Activated T-cell treated with anti-CD3 and anti-CD28 coated beads for 1 hour (primary cell): ENCODE data around the gene PRKAG2.

Experiments used
- DNase-seq: peaks from one replicate; pipeline ENCODE4 v3.0.0-alpha.2; 2020; ENCODE audit warnings: low read depth

The PRKAG2 gene

DNA sequence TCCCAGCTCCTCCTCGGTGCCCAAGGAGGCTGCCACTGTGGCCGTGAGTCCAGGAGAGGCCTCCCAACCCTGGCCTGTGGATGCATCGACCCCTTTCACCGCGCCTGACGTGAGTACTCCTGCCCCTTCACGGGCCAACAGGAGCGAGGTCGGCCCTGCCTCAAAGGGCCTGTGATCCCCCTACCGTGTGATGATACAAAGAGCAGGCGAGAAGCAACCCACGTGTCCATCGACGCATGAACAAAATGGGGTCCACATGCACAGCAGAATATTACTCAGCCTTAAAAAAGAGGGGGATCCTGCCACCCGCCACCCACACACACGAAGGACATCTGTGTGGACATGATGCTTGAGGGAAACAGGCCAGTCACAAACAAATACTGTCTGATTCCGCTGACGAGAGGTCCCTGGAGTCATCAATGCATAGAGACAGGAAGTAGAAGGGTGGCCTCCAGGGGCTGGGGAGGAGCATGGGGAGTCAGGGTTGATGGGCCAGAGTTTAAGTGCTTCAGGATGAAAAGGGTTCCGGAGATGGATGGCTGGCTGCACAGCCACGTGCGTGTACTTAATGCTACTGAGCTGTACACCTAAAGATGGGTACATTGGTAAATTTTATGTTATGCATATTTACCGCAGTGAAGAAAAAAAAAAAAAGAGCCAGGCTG lies 151.9 kb downstream of the PRKAG2 start:
- no peak for DNase-seq

DNA sequence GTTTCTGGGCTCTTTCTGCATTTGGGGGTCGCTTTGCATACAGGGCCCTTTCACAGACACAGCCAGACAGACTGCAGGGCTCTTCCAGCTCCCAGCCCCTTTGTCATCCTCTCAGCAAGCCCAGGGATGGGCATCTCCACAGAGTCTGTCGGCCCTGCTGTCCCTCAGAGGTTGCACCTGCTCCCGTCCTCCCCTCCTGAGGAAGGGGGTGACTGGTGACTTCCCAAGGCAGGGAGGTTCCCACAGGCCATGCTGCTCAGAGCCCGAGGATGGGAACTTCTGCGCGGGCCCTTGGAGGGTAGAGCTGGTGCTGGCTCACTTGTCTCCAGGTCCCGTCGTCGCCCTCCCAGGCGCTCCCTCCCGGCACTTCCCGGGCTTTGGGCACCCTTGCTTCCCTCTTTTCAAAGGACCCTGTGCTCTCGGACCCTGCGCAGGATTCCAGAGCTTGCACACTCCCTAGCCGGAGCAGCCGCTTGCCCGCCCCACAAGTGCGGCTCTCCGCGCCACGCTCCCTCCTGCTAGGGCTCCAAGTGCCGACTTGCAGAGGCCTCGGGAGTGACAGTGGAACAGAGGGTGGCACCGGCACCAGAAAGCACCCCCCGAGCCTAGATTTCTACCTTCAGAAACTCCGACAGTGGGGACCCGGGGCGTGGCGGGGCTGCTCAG lies 152.5 kb downstream of the PRKAG2 start:
- DNase-seq: no peak

DNA sequence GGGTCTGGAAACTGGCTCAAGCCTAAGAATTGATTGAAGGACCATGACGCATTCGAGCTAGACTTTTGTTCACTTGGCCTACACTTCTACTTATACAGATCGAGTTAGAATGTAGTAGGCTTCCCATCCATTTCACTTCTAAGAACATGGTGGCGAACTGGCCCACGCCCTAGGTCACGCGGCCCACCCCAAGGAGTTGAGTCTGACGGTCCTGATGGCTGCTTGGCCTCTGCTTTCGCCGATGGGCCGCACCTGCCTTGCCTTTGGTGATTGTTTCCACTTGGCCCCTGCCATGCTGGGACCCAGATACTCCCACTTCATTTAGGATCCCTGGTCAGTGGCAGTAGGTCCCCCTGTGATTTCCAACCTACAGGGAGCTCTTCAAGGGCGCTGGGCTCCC lies 153.6 kb downstream of the PRKAG2 start:
- no peak for DNase-seq

DNA sequence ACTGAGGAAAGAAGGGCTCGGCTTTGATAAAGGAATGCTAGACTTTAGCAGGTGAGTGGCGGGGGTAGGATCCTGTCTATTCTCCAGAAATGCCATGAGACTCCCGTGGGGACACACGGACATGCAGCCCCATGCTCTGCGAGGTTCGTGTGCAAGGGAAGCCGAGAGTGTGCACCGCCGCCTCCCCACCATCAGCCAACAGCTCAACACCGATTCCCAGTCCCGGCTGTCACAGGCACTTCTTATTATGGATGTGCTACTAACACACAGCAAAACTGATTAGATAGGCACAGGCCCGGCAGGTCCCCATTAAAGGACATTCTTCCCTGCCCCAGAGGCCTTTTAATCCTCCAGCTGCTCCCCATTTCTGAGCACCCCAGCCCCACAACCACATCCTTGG lies 154.4 kb downstream of the PRKAG2 start:
- DNase-seq: no peak

DNA sequence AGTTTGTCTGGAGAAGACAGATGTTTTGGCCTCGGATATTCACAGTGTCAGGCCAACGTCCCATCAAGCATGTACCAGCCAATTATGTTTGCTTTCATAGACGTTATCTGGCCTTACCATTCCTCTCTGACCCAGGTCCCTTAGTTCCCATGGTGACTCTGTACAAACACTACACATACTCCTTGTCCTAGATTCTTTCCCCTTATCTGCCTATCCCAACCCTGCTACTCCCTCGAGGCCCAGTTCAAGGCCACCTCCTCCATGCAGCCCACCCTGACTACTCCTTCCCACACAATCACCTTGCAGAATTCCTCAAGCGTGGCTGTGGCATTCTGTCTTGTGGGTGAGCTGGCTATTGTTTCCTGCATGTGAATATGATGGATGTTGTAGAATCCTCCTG lies 155.2 kb downstream of the PRKAG2 start:
- DNase-seq: no peak

DNA sequence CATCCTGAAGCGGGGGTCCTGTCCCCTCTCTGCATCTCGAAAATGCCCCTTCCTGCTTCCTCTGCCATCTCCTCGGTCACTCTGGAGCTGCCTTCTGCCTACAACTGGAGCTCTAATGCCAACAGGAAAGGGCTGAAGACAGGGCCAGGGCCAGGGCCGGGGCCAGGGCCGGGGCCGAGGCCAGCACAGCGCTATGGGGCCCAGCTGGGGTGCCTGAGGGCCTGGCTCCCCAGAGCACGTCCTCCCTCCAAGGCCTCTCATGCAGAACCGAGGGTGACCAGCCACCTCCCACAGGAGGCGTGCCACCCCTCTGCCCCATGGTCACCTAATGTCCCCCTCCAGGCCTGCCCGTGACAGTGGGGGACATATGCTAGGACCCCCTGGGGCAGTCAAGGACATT lies 155.7 kb downstream of the PRKAG2 start:
- no peak for DNase-seq

DNA sequence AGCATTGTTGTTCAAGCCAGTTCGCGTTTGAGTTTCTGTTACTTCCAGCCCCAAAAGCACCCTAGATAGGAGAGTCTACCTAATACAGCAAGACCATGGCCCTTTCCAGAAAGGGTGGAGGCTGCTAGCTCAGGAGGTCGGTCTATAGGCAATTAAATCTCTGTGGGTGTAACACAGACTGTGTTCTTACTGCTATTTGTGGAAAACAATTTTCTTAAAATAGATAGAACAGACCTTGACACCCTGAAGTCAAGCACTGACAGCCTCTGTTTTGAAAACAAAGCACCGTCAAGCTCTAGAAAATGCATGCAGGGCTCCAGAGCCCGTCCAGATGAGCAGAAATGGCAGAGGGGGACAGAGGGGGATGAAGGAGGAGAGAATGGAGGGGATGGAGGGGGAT lies 156.6 kb downstream of the PRKAG2 start:
- DNase-seq: no peak

DNA sequence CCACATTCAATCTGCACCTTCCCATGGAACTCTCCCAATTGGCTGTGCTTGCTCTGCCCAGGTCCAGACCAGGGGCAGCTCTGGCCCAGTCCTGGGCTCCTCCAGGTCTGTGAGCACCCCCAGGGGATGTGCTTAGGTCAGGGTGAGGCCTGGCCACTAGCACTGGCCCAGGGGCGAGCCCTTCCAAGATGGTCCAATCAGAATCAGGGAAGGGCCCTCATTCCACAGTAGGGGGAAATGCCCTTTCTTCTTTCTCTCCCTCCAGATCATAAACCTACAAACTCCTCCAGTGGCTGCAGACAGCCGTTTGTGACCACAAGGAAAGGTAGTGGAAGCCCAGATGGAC lies 157.0 kb downstream of the PRKAG2 start:
- no peak for DNase-seq

DNA sequence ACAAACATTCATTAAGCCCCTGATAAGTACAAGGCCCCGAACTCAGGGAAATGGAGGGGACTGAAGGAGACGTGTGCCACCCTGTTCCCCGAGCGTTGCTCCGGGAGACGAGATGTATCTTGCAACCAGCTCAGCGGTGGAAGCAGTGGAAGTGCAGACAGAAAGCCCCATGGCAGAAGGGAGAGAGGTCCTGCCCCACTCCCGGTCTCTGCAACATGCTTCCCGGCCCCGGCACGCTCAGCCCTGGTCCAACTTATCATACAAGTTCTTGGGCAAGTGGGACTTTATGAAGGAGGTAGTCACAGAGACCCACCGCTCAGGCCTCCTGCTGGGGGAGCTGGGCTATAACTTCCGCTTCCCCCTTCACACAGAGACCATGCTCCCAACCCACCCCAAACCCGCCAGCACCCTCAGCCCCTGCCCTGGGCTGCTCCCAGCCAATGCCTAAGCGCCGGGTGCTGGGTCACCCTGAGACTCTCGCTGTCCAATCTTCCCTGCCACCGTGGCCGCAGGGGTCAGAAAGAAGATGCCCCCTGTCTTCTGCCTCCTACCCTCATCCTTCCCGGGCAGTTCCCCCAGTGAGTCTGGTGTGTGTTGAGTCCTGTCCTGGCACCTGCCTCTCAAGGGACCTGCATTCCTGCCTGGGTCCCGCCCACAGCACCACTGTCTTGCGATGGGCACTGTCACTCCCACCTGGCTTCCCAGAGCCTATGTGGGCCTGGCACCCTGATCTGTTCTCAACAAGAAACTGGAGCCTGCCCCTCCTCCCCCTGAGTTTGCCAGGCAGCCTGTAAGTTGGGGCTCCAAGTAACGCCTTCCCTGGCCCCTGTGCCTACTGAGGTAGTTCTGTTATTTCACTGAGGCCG lies 157.7 kb downstream of the PRKAG2 start:
- DNase-seq: no peak

DNA sequence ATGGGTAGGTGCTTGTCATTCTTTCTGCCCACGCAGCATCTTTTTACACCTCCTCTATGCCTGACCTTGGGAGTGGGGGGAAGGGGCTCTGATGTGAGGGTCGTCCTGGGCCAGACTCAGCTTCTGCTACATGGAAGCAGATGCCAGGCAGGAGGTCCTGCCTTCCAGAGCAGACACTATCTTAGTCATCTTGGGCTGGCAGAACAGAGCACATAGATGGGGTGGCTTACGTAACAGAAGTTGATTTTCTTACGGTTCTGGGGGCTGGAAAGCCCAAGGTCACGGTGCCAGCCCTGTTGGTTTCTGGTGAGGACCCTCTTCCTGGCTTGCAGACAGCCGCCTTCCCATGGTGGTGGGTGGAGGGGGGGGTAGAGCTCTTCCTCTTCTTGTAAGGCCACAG lies 159.0 kb downstream of the PRKAG2 start:
- DNase-seq: no peak

DNA sequence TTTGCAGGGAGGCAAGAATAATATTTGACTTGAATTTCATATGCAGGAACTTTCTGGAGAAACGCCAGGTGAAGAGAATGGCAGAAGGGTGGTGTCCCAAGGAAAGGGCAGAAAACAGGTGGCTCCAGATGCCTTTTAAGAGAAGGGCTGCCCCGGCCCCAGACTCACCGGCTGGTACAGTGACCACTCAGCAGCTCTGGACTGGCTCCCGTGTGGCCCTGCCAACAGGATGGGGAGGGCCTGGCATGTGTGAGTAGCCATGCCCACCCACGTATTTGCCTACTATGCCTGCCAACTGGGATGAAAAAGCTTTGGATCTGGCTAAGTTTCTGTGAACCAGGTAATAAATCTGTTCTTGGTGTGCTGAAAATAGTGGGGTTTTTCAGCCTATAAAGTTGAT lies 159.5 kb downstream of the PRKAG2 start:
- no peak for DNase-seq

DNA sequence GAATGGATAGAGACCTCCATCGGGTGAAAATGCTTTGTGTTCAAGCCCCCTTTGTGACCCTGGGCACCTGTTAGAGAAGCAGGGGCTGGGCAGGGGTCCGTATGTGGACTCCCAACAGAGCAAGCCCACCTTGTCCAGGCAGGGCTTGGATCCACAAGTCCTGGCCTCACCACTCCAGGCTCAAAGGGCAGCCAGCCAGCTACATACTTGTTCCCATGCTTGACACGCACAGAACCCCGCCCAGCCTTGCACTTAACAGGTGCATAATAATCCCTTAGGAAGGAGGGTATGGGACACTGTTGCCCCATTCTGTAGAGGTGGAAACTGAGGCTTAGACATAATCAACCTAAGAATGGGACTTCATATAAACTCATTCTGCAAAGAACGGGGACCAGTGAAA lies 160.6 kb downstream of the PRKAG2 start:
- DNase-seq: no peak

DNA sequence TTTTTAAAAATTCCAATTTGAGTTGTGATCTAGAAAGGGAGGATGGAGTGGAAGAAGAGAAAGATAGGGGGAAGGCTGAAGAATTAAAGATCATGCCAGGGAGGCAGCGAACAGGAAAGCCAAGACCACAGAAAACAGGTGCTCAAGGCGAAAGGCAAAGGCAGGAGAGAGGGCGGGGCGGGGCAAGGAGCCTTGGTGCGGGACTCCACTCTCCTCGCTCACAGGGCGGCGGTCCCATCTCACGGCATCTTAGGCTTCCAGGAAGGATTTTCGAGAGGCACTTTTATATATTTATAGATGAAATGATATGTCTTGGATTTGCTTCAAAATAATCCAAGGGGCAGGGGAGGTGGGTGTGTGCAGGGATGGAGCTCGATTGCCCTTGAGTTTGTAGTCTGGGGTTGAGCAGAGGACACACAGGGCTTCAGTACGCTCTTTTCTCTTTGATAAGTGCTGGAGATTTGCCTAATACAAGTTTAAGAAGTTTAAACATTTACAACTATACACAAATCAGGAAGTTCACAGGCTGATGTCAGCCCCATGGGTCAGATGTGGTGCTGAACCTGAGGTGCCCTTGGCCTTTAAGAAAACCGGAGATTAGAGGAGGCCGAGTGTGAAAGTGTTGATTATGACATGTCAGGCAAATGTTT lies 161.1 kb downstream of the PRKAG2 start:
- no peak for DNase-seq

DNA sequence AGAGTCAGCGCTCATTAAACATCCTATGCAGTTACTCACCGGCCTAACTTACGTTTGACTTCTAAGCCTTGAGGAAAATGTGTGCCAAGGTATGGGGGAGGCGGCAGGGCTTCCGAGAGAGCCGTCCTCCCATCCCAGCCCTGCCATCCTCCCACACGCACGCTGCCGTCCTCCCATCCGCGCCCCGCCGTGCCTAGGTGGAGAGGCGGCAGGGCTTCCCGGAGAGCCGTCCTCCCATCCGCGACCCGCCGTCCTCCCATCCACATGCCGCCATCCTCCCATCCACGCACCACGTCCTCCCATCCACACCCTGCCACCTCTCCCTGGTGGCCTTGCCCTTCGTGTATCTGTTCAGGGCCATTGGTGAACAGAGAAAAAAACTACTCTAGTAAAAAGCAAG lies 162.7 kb downstream of the PRKAG2 start:
- DNase-seq: no peak

DNA sequence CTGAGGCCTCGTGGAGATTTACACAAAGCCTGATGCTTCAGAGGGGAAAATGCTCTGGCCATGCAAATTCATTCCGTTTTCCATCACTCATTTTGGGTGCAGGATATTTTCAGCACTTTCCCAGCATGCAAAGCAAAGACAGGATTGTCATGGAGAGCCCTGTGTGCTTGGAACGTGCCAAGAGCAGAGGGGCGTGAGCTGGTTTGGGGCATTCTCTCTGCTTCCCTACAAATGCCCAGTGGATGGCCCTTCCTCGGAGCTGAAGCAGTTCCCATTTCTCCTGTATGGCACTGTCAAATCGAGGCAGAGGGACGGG lies 164.1 kb downstream of the PRKAG2 start:
- no peak for DNase-seq

DNA sequence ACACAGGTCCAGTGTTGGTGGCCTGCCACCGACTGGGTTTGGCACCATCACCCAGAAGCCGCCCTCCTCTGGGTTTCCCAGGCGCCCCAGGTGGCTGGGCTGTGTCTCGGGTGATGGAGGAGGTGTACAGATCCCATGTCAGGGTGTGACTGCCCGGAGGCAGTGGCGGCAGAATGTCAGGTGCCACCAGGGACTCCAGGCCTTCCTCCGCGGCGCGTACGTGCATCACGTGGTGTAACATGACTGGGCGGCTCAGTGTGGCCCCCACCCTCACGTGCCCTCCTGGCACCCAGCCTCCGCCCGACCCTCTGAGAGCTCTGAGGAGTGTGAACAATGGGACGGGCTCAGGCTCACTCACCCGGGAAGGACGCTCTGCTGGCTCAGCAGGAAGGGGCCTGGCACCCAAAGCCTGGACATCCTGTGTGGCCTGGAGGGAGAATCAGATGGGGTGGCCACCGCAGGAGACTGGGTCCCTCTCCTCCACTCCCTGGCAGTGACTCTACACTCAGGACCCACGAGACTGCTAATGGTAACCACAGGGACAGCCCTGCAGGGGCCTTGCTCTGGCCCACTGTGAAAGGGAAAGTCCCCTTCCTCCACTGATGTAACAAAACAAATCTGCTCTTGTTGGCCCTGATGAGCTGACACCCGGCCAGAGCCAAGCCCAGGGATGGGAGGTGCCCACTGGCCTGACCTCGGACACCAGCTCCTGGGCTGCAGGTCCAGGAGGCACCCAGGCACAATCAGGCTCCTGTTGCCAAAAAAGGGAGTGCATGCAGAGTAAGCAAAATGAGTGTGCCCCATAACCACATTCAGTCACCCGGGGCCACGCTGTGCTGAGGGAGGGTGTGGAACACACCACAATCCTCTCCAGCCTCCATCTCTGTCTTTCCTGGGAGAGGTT lies 164.8 kb downstream of the PRKAG2 start:
- DNase-seq: no peak

DNA sequence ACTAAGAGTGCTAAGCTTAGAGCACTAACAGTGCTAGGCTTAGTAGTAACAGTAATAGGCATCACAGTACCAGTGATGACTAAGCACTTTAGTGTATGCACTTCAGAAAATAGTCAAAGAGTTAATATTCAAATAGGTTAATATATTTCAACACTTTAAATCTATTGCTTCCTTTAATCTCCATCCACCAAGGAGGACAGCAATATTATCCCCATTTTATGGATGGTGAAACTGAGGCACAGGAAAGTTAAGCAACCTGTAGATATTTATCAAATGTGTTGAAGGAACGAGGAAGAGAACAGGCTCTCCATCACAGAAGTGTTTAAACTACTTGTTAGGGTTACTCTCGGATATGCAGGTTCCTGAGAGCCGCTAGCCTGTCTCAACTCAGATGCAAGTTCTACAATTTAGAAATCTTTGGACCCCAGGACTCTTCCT lies 165.5 kb downstream of the PRKAG2 start:
- DNase-seq: no peak

DNA sequence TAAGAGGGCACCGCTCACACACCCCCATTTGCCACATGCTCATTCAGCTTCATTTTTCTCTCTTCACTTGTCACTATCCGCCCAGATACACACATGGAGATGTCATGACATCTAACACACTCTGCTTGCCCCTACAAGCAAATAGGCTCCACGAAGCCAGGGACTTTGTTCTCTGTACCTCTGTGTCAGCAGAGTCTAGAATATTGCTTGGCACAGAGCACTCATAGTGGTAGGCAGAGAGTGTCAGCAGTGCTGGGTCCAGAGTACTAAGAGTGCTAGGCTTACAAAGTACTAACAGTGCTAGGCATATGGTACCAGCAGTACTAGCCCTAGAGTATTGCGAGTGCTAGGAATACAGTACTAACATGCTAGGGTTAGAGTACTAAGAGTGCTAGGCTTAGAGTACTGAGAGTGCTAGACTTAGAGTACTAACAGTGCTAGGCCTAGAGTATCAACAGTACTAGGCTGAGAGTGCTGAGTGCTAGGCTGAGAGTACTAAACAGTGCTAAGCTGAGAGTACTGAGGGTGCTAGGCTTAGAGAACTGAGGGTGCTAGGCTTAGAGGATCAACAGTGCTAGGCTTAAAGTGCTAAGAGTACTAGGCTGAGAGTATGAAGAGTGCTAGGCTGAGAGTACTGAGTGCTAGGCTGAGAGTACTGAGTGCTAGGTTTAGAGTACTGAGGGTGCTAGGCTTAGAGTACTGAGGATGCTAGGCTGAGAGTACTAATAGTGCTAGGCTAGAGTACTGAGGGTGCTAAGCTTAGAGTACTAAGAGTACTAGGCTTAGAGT lies 166.1 kb downstream of the PRKAG2 start:
- DNase-seq: no peak

DNA sequence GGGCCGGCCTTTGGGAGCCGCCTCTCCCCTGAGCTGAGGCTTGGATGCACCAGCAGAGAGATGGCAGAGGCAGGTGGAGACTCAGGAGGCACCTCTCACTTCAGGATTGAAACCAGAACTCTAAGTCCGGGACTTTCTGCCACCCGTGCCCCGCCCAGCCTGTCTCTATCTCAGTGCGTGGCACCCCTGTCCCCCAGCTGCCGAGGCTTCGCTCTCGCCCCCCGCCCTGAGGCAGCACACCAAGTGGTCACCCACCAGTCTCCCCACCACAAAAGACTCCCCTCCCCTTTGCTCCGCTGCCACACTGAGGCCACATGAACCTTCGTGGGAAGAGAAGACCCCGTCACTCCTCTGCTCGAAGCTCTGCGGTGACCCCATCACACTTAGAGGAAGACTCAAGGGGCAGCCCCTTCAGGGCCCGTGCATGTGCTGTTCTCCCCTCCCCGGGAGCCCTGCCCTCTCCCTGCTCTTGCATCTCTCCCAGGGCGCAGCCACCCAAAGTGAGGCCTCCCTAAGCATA lies 166.7 kb downstream of the PRKAG2 start:
- no peak for DNase-seq

DNA sequence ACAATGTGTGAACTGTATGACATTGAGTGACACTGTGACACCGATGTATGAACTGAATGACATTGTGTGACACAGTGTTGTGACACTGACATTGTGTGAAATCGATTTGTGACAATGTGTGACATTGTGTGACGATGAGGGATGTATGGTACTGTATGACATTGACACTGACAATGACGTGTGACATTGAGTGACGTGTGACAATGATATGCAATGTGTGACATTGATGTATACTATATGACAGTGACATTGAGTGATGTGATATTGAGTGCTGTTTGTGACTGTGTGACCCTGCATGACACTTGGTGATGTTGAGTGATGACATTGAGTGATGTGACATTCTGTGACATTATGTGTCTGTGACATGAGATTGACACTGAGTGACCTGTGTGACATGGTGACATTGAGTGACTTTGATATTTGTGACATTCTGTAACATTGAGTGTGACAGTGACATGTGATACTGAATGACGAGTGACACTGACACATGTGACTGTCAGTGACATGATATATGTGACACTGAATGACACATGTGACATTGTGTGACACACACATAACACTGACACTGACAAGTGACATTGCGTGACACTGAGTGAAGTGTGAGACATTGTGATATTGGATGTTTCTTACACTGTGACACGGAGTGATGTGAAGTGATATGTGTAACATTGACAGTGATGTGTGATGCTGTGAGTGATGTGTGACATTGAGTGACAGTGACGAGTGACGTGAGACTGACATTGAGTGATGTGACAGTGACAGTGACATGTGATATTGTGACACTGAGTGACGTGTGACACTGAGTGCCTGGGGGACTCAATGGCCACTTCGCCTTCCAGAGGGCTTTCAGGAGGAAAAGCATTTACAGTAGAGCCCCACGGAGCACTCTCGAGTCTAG lies 167.5 kb downstream of the PRKAG2 start:
- no peak for DNase-seq
